HG02610 (cell line): ENCODE measurements around the gene TLCD3B.
"Not testable (repeated sequence)": the region's sequence is repeated elsewhere in the genome, so short reads cannot be mapped to it uniquely, and the experiment has no call there.

Source experiments
- ATAC-seq: cut with Tn5 transposase; IDR thresholded peaks from one replicate; pipeline ENCODE4 v1.9.1; 2021; ENCODE audit warnings: mild to moderate bottlenecking, moderate library complexity; ENCODE audit not compliant: unreplicated experiment

Gene TLCD3B

GRCh38 chr16:30027588-30028437 lies 3.3 kb downstream of the TLCD3B start:
- ATAC-seq: no peak

DNA sequence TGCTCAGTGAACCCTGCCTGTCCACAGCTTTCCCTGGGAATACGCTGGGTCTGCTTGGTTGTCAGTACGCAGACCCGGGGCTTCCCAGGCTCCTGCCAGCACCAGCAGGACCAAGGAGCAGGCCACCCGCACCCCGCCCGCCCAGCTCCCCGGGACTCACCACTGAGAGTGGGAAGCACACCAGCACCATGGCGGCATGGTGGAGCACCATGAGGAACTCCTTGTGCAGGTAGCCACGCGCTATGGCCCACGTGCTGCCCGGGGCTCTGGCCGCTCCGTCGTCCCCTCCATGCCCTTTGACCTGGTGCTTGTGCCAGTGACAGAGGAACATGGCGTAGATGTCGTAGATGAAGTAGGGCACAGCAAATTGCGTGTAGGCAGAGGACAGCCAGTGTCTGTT lies 4.6 kb downstream of the TLCD3B start:
- no peak for ATAC-seq

GRCh38 chr16:30025574-30025973 lies 5.5 kb downstream of the TLCD3B start:
- no peak for ATAC-seq

GRCh38 chr16:30025156-30025555 lies 5.9 kb downstream of the TLCD3B start:
- ATAC-seq: no peak

GRCh38 chr16:30024451-30024850 lies 6.6 kb downstream of the TLCD3B start:
- ATAC-seq: no peak

DNA sequence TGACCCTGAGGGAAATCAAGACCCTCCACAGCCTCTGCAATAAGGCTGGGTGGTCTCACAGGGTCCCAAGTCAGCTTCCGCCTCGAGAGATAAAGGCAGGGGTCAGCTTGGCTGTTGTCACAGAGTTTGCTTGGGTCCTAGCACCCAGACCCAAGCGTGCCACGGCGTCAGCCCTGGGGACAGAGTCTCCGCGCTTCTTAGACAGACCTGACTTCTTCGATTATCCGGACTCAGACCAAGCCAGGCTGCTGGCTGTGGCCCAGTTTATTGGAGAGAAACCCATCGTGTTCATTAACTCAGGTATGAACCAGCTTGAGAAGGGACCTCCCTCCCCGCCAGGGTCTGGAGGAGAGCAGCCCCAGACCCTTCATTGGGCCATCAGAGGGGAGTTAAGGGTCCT lies 7.5 kb downstream of the TLCD3B start:
- ATAC-seq: no peak

DNA sequence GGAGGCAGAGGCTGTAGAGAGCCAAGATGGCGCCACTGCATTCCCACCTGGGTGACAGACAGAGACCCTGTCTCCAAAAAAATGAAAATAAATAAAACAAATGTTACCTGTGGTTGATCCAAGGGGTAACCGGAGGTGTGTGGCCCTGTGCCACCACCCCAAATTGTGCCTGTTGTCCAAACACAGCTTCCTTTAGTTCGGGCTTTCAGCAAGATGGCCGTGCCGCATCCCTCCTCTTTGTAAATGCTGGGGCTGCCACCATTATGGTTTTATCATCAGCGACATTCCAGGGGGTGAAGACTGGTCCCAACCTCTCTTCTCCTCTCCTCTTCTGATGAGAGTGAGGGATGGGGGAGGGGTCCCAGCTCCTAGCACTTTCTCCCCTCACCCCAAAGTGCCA lies 8.2 kb downstream of the TLCD3B start, which contains the start of gene C16orf92:
Gene C16orf92 (plus strand): TSS at position 312 of the 400 bp plus-strand sequence. CDS start 143 bp downstream, outside the sequence.
- no peak for ATAC-seq

DNA sequence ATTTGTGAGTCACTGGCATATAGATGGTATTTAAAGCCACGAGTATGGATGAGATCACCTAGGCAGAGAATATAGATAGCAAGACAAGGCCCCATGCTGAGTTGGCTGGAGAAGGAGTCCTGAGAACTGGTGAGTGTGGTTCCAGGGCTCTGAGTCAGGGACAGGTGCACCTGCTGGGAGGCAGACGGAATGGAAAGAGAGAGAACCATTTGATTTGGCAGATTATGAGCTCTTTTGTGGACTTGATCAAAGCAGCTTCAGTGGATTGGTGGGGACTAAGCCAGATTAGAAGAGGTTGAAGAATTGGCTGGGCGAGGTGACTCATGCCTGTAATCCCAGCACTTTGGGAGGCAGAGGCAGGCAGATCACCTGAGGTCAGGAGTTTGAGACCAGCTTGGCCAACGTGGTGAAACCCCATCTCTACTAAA lies 12.3 kb downstream of the TLCD3B start:
- no peak for ATAC-seq

GRCh38 chr16:30017937-30018336 lies 13.1 kb downstream of the TLCD3B start:
- not testable (repeated sequence) for ATAC-seq

- ATAC-seq: no peak
These were observed 13.8 kb downstream of the TLCD3B start for GRCh38 chr16:30017277-30017656.

DNA sequence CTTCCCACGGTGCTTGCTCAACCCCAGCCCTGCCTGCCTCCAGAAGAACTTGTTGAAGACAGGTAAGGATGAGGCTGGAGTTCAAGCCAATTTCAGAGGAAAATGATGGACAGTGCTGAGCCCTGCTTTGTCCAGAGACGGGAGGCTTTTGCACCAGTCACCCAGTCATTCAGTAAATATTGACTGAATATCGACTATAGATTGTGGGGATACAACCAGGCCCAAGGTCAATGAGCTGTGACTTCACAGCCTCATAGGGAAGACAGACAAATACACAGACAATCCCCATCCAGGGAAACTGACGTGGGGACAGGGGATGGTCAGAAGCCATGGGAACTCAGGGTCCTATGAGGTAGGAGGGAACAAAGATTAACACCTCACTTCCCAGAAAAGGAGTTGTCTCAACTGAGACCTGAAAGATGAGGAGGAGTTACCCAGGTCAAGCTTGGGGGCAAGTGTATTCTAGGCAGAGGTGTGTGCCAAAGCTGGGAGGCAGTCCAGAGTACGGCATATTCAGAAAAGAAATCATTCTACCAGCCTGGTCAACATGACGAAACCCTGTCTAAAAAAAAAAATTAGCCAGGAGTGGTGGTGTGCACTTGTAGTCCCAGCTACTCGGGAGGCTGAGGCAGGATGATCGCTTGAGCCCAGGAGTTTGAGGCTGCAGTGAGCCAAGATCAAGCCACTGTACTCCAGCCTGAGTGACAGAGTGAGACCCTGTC lies 14.4 kb downstream of the TLCD3B start:
- no peak for ATAC-seq

GRCh38 chr16:30015450-30015849 lies 15.6 kb downstream of the TLCD3B start:
- not testable (repeated sequence) for ATAC-seq

GRCh38 chr16:30012598-30012997 lies 18.5 kb downstream of the TLCD3B start:
- ATAC-seq: not testable (repeated sequence)

DNA sequence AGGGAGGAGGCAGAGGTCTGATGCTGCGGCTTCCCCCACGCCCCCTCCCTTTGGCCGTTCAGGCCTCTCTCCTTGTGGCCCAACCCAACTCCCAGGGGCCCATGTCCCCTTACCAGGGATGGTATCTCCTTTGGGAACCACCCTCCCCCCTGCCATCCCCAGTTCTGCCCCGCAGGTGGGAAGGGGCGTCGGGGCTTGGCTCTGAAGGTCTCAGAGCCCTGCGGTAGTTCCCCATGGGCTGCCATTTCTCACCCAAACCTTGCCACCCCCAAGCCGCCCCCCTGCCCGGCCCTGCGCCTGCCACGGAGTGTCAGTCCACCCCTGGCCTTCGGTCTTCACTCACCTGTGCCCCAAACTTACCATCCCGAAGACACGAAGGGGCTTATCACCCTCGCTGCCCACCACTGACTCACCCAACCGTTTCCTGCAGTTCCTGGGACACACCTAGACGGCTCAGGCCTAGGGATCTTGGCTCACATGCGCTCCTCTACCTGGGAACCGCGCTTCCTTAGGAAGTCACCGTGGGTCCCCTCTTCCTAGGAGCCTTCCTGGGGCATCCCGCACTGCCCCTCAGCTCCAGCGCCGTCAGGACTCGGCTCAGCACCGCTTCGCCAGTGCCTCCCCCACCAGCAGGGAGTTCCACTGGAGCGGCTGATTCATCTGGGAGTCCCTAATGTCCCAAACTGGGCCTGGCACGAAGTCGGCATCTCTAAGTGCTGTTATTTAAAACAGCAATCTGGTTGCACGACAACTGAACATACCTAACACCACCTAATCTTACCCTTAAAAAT lies 19.2 kb downstream of the TLCD3B start:
- ATAC-seq: no peak

GRCh38 chr16:30010844-30011713 lies 20.0 kb downstream of the TLCD3B start, which contains the start of gene DOC2A:
Gene DOC2A, minus strand, starts transcription at chr16:30011027. Its CDS starts 805 bp downstream, at chr16:30010222.
- no peak for ATAC-seq

- no peak for ATAC-seq
These were observed 20.9 kb downstream of the TLCD3B start for GRCh38 chr16:30009990-30010843.

- ATAC-seq: no peak
These were observed 21.8 kb downstream of the TLCD3B start for GRCh38 chr16:30009085-30009862.

GRCh38 chr16:30007378-30007895 lies 23.6 kb downstream of the TLCD3B start:
- ATAC-seq: no peak
